Caco-2 (cell line): ENCODE measurements around the gene RYR2. TPM values are rescaled to one million over a fixed set of nuclear protein-coding genes. Genes with fewer than 3 reads are reported as not detected.
A peak's percentile ranks its signal among the peaks of the same experiment; 100 is the strongest.

Experiments
- BruUV-seq: library from RNA; stranded (reverse); fragments of 400-500 nt; replicated peaks from 2 replicates; lab custom pipeline; 2021; lab: Mats Ljungman, UMichigan
- CTCF ChIA-PET: fragments of 300-600 bp; sonication (Branson Sonifier 250); formaldehyde crosslinking; loops from one replicate; lab custom pipeline; 2022; ENCODE audit warnings: antibody characterized with exemption; lab: Charles Lee
- POLR2A ChIA-PET: fragments of 300-600 bp; sonication (Branson Sonifier 250); formaldehyde crosslinking; loops from one replicate; lab custom pipeline; 2022; ENCODE audit warnings: antibody characterized with exemption; lab: Charles Lee
- DNase-seq, 2 experiments: peaks; one replicate each; pipeline versions ENCODE4 v3.0.0 to v3.0.0-alpha.2; 2020 to 2022
- H3K27me3 ChIP-seq: replicated peaks from 2 replicates; pipeline ENCODE4 v1.6.0; 2011; ENCODE audit warnings: low read length; ENCODE audit not compliant: control insufficient read depth, insufficient read depth
- H3K36me3 ChIP-seq: 2 replicates; pipeline ENCODE4 v1.5.1; 2011; ENCODE audit warnings: low read length; ENCODE audit not compliant: control insufficient read depth, insufficient read depth
- H3K4me1 ChIP-seq: fragments of 250-450 bp; sonication (Bioruptor Pico); 2 replicates; pipeline ENCODE4 v1.5.1; 2020; ENCODE audit warnings: mild to moderate bottlenecking
- H3K4me3 ChIP-seq: 2 replicates; pipeline ENCODE4 v1.5.1; 2011; ENCODE audit warnings: low read depth, mild to moderate bottlenecking, control low read depth, low read length
- H3K9me3 ChIP-seq: fragments of 250-450 bp; sonication (Bioruptor Pico); 2 replicates; pipeline ENCODE4 v1.5.1; 2020; ENCODE audit warnings: mild to moderate bottlenecking, moderate library complexity
- H3K27ac Mint-ChIP-seq: one replicate; pipeline ENCODE4 v1.8.0; 2022; ENCODE audit warnings: mixed read lengths; ENCODE audit not compliant: unreplicated experiment
- H3K27me3 Mint-ChIP-seq: one replicate; pipeline ENCODE4 v1.8.0; 2022; ENCODE audit warnings: mixed read lengths; ENCODE audit not compliant: insufficient read depth, unreplicated experiment
- H3K36me3 Mint-ChIP-seq: one replicate; pipeline ENCODE4 v1.8.0; 2022; ENCODE audit warnings: mild to moderate bottlenecking, mixed read lengths; ENCODE audit not compliant: insufficient read depth, unreplicated experiment
- H3K4me1 Mint-ChIP-seq: one replicate; pipeline ENCODE4 v1.8.0; 2022; ENCODE audit warnings: low read depth, mixed read lengths; ENCODE audit not compliant: unreplicated experiment
- H3K4me3 Mint-ChIP-seq: one replicate; pipeline ENCODE4 v1.8.0; 2022; ENCODE audit warnings: mild to moderate bottlenecking, moderate library complexity, mixed read lengths; ENCODE audit not compliant: unreplicated experiment
- H3K9me3 Mint-ChIP-seq: one replicate; pipeline ENCODE4 v1.8.0; 2022; ENCODE audit warnings: mixed read lengths; ENCODE audit not compliant: unreplicated experiment
- intact Hi-C: fragments of 100-400 bp; cut with micrococcal nuclease; formaldehyde crosslinking; loops from one replicate; pipeline ENCODE4 v1.10.0; 2022; ENCODE audit not compliant: unreplicated experiment
- total RNA-seq: library from RNA; stranded (reverse); gene quantifications from 2 replicates; pipeline ENCODE4 v1.2.3, GENCODE V29; 2022
- TF ChIP-seq, protein P1 (sequence below), 2 experiments: fragments of 200-600 bp in 1 of 2; IDR thresholded peaks; 1 replicate in 1 of 2; 2 replicates in 1 of 2; pipeline versions ENCODE4 v1.5.1 to v1.8.0; 2011 to 2022; ENCODE audit warnings: antibody characterized with exemption in 1 of 2, control low read depth in 1 of 2, inconsistent platforms in 1 of 2, low read depth in 1 of 2, low read length in 1 of 2, mild to moderate bottlenecking in 1 of 2, moderate library complexity in 1 of 2; ENCODE audit not compliant: insufficient read depth in 1 of 2, severe bottlenecking in 1 of 2, unreplicated experiment in 1 of 2

Gene RYR2
- total RNA-seq, 1 experiment from 2014 or later = 3.4 TPM

DNA sequence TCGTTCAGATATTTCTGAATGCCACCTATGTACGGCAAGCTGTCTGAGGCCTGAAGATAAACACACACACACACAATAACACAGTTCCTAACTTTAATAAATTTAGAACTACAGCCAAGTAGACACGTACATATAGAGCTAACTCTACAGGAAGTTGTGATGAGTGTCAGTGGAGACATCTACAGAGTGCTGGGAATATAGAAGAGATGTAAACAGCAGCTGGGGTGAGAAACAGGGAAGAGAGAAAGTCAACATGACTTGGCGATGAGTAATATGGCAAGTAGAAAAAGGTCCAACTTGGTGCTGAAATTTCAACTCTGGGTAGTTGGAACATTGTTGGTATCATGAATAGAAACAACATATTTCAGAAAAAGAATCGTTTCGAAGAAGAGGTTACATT, 642.3 kb downstream of the RYR2 start:
- Histone ChIP-seq H3K27me3 (no peaks in the 10 kb centered on the region), H3K4me3 (no peak overlapping the region), H3K9me3 (no peaks in the 10 kb centered on the region), H3K4me1 (peaks cover 25% of the 10 kb centered on the region), H3K36me3 (no peaks in the 10 kb centered on the region)
- no peak overlapping the region for H3K4me3 Mint-ChIP-seq
- ChIA-PET CTCF (no interaction called here), POLR2A (no interaction called here)
- peaks cover 36% of the 10 kb centered on the region for H3K4me1 Mint-ChIP-seq
- no peak overlapping the region for H3K27ac Mint-ChIP-seq
- intact Hi-C loops = no loop called here
- H3K36me3 Mint-ChIP-seq = no peaks in the 10 kb centered on the region
- TF ChIP-seq, protein P1, sequence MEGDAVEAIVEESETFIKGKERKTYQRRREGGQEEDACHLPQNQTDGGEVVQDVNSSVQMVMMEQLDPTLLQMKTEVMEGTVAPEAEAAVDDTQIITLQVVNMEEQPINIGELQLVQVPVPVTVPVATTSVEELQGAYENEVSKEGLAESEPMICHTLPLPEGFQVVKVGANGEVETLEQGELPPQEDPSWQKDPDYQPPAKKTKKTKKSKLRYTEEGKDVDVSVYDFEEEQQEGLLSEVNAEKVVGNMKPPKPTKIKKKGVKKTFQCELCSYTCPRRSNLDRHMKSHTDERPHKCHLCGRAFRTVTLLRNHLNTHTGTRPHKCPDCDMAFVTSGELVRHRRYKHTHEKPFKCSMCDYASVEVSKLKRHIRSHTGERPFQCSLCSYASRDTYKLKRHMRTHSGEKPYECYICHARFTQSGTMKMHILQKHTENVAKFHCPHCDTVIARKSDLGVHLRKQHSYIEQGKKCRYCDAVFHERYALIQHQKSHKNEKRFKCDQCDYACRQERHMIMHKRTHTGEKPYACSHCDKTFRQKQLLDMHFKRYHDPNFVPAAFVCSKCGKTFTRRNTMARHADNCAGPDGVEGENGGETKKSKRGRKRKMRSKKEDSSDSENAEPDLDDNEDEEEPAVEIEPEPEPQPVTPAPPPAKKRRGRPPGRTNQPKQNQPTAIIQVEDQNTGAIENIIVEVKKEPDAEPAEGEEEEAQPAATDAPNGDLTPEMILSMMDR (IDR thresholded peaks at IDR 0.05; ENCODE audit: insufficient read depth in 1 of 2, low read depth in 1 of 2, low read length in 1 of 2, severe bottlenecking in 1 of 2, unreplicated experiment in 1 of 2) = no peak
- no peaks in the 10 kb centered on the region for H3K27me3 Mint-ChIP-seq
- no peak for DNase-seq
- H3K9me3 Mint-ChIP-seq = no peaks in the 10 kb centered on the region
- BruUV-seq = no TSS peak

DNA sequence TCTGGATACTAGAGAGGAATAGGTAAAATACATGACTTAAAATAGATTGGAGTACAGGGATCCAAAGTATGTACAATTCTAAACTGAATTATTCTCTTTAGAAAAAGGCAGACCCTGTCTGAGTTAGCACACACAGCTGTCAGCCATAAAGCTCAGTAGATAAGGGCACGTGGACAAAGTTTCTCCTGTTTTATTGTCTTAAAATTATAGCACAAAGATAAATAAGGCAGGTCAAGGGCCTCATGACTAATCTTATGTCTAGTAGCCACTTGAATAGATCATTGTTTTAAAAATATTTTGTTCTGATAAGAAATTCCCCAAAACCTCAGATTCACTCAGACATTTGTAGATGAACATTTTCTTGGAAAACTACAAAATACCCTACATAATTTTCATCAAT, 643.6 kb downstream of the RYR2 start:
- Histone ChIP-seq H3K4me1 (peaks cover 25% of the 10 kb centered on the region), H3K27me3 (no peaks in the 10 kb centered on the region), H3K4me3 (no peak overlapping the region), H3K36me3 (no peaks in the 10 kb centered on the region), H3K9me3 (no peaks in the 10 kb centered on the region)
- no TSS peak for BruUV-seq
- POLR2A ChIA-PET = no interaction called here
- TF ChIP-seq, protein P1 (IDR thresholded peaks at IDR 0.05; ENCODE audit: insufficient read depth in 1 of 2, low read depth in 1 of 2, low read length in 1 of 2, severe bottlenecking in 1 of 2, unreplicated experiment in 1 of 2) = no peak
- no peaks in the 10 kb centered on the region for H3K27me3 Mint-ChIP-seq
- peak in 1 of 2 experiments; percentile 17 for DNase-seq
- H3K9me3 Mint-ChIP-seq = no peaks in the 10 kb centered on the region
- H3K4me3 Mint-ChIP-seq = no peak overlapping the region
- peaks cover 29% of the 10 kb centered on the region for H3K4me1 Mint-ChIP-seq
- H3K36me3 Mint-ChIP-seq = no peaks in the 10 kb centered on the region
- intact Hi-C loops = no loop called here
- CTCF ChIA-PET = interaction anchor here (1.2 kb wide), 1 partner anchor 114 kb away, joined by 10 read pairs; no protein-coding TSS in a partner anchor
- H3K27ac Mint-ChIP-seq = no peak overlapping the region

DNA sequence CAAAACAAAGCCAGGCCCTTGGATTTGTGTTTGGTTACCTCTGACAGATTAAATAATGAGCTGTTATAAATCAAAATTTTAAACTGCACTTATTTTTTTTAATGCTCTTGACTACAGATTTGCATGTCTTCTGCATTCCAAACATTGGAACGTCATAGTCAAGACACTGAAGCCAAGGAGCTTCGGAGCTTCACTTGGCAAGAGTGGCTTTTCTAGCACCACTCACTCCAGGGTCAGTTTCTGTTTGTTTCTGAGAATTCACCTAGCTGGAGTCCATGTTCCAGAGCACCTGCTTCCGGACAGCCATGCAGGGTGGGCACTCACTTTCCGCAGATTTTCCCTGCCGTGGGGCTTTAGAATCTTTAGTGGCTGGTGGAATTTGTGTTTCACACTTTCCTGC, 645.8 kb downstream of the RYR2 start:
- TF ChIP-seq, protein P1 (IDR thresholded peaks at IDR 0.05; ENCODE audit: insufficient read depth in 1 of 2, low read depth in 1 of 2, low read length in 1 of 2, severe bottlenecking in 1 of 2, unreplicated experiment in 1 of 2) = no peak
- H3K4me1 Mint-ChIP-seq = peaks cover 29% of the 10 kb centered on the region
- DNase-seq = no peak
- H3K27ac Mint-ChIP-seq = no peak overlapping the region
- no peak overlapping the region for H3K4me3 ChIP-seq
- BruUV-seq = no TSS peak
- H3K36me3 ChIP-seq = no peaks in the 10 kb centered on the region
- intact Hi-C loops = no loop called here
- H3K27me3 ChIP-seq = no peaks in the 10 kb centered on the region
- H3K36me3 Mint-ChIP-seq = no peaks in the 10 kb centered on the region
- ChIA-PET POLR2A (no interaction called here), CTCF (no interaction called here)
- no peaks in the 10 kb centered on the region for H3K27me3 Mint-ChIP-seq
- H3K4me3 Mint-ChIP-seq = no peak overlapping the region
- peaks cover 25% of the 10 kb centered on the region for H3K4me1 ChIP-seq
- H3K9me3 Mint-ChIP-seq = no peaks in the 10 kb centered on the region
- H3K9me3 ChIP-seq = no peaks in the 10 kb centered on the region
